Inferior parietal cortex (tissue), 1 donor: Measurements from ENCODE around the gene DLL1.

Source experiments
- DNase-seq: peaks from one replicate; pipeline ENCODE4 v3.0.0-alpha.2; 2016; ENCODE audit errors: extremely low spot score

The DLL1 gene

GRCh38 chr6:170295510-170296422 lies 4.9 kb upstream of the DLL1 start:
- no peak for DNase-seq

GRCh38 chr6:170294813-170295509 lies 4.1 kb upstream of the DLL1 start:
- DNase-seq, result no peak

- DNase-seq, result no peak
Observed at GRCh38 chr6:170294298-170294730, 3.4 kb upstream of the DLL1 start.

- DNase-seq, result no peak
Observed at GRCh38 chr6:170293341-170294231, 2.7 kb upstream of the DLL1 start.

GRCh38 chr6:170292407-170293158 lies 1.7 kb upstream of the DLL1 start:
- peak; percentile 56 for DNase-seq

- DNase-seq, result no peak
Observed at GRCh38 chr6:170292111-170292406, 1.2 kb upstream of the DLL1 start.

- peak; percentile 72 for DNase-seq
Observed at GRCh38 chr6:170291271-170292110, 613 bp upstream of the DLL1 start.

- no peak for DNase-seq
Observed at GRCh38 chr6:170289951-170290295, 955 bp downstream of the DLL1 start.

- no peak for DNase-seq
Observed at GRCh38 chr6:170289180-170289931, 1.5 kb downstream of the DLL1 start.

- DNase-seq, result no peak
Observed at GRCh38 chr6:170288852-170289179, 2.1 kb downstream of the DLL1 start.

- DNase-seq, result no peak
Observed at GRCh38 chr6:170288091-170288631, 2.7 kb downstream of the DLL1 start.

- no peak for DNase-seq
Observed at GRCh38 chr6:170287371-170287876, 3.5 kb downstream of the DLL1 start.

GRCh38 chr6:170286934-170287265 lies 4.0 kb downstream of the DLL1 start:
- DNase-seq, result no peak

GRCh38 chr6:170286246-170286933 lies 4.5 kb downstream of the DLL1 start:
- DNase-seq, result no peak

GRCh38 chr6:170285482-170285881 lies 5.4 kb downstream of the DLL1 start:
- DNase-seq, result no peak

GRCh38 chr6:170284866-170285469 lies 5.9 kb downstream of the DLL1 start:
- DNase-seq, result no peak

- no peak for DNase-seq
Observed at GRCh38 chr6:170284126-170284773, 6.6 kb downstream of the DLL1 start.
